ENCODE measurements around the gene FPR3. TPM values are rescaled to one million over a fixed set of nuclear protein-coding genes. Genes with fewer than 3 reads are reported as not detected.
A peak's percentile ranks its signal among the peaks of the same experiment; 100 is the strongest.

The FPR3 gene
- total and polyA plus RNA-seq, 9 of the 15 experiments (the other 6 are each of a cell fraction or from before 2014, with no cell fraction given), result 0.08 to 0.51 (median 0.22) TPM; not detected in 1

GRCh38 chr19:51807111-51807701 lies 12.2 kb downstream of the FPR3 start (continued):
- peak; percentile 53 for TF ChIP-seq ZNF644 (tag; IDR thresholded peaks at IDR 0.05; ENCODE audit: low read depth)
- TF ChIP-seq ELF2 (CRISPR knock-in tag; IDR thresholded peaks at IDR 0.05), result no peak
- no peak for TF ChIP-seq MGA (IDR thresholded peaks at IDR 0.05)
- TF ChIP-seq MTA1 (IDR thresholded peaks at IDR 0.05; ENCODE audit: borderline replicate concordance), result peak; percentile 46; the same call in 1 of the 2 replicates
- TF ChIP-seq ZNF408 (CRISPR knock-in tag; IDR thresholded peaks at IDR 0.05; ENCODE audit: low read depth), result no peak
- TF ChIP-seq KAT7 (CRISPR knock-in tag; IDR thresholded peaks at IDR 0.05; ENCODE audit: borderline replicate concordance), result no peak
- TF ChIP-seq E4F1 (CRISPR knock-in tag; IDR thresholded peaks at IDR 0.05; ENCODE audit: borderline replicate concordance), result no peak
- no peak for TF ChIP-seq ELF1 (tag; IDR thresholded peaks at IDR 0.05)
- TF ChIP-seq ZC3H8 (IDR thresholded peaks at IDR 0.05), result no peak
- no peak for TF ChIP-seq XRCC5 (IDR thresholded peaks at IDR 0.05; ENCODE audit: low read depth, low read length)
- TF ChIP-seq CHCHD3 (CRISPR knock-in tag; IDR thresholded peaks at IDR 0.05), result no peak
- TF ChIP-seq HLTF (IDR thresholded peaks at IDR 0.05), result no peak
- TF ChIP-seq RBM25 (IDR thresholded peaks at IDR 0.05; ENCODE audit: low read depth, low read length, severe bottlenecking), result no peak
- no peak for TF ChIP-seq CBX5 (IDR thresholded peaks at IDR 0.05; ENCODE audit: borderline replicate concordance, low read depth)
- TF ChIP-seq SPI1 (IDR thresholded peaks at IDR 0.05; ENCODE audit: borderline replicate concordance, low read depth, low read length), result peak; percentile 51; the same call in 1 of the 2 replicates
- no peak for TF ChIP-seq ZNF175 (CRISPR knock-in tag; IDR thresholded peaks at IDR 0.05; ENCODE audit: low read depth)
